DOHH2 (cell line): ENCODE data around the gene SHB.

Experiments
- H3F3A ChIP-seq: fragments of 200-600 bp; sonication (generic), shearing (Covaris generic); 2 replicates; pipeline ENCODE4 v1.6.0; 2016; ENCODE audit warnings: antibody characterized with exemption, mild to moderate bottlenecking; ENCODE audit not compliant: control insufficient read depth, insufficient read depth
- H3K27ac ChIP-seq: fragments of 200-600 bp; sonication (generic); 2 replicates; pipeline ENCODE4 v1.5.1; 2014; ENCODE audit warnings: low read depth, mild to moderate bottlenecking, low read length, moderate library complexity
- H3K27me3 ChIP-seq: fragments of 200-600 bp; sonication (generic); 2 replicates; pipeline ENCODE4 v1.6.1; 2014; ENCODE audit warnings: mild to moderate bottlenecking, low read length, mixed read lengths; ENCODE audit not compliant: control insufficient read depth
- H3K36me3 ChIP-seq: fragments of 200-600 bp; sonication (generic); 2 replicates; pipeline ENCODE4 v1.6.1; 2014; ENCODE audit warnings: mild to moderate bottlenecking, low read length, moderate library complexity, mixed read lengths; ENCODE audit not compliant: control insufficient read depth
- H3K4me1 ChIP-seq: fragments of 200-600 bp; sonication (generic); 2 replicates; pipeline ENCODE4 v1.6.1; 2014; ENCODE audit warnings: mild to moderate bottlenecking, low read length, mixed read lengths; ENCODE audit not compliant: control insufficient read depth
- H3K4me2 ChIP-seq: fragments of 200-600 bp; sonication (generic); 2 replicates; pipeline ENCODE4 v1.6.0; 2014; ENCODE audit warnings: mild to moderate bottlenecking, low read length, moderate library complexity
- H3K4me3 ChIP-seq: fragments of 200-600 bp; sonication (generic); 2 replicates; pipeline ENCODE4 v1.5.1; 2014; ENCODE audit warnings: mild to moderate bottlenecking, low read length, mixed read lengths
- H3K79me2 ChIP-seq: fragments of 200-600 bp; sonication (generic); 2 replicates; pipeline ENCODE4 v1.6.1; 2014; ENCODE audit warnings: mild to moderate bottlenecking, low read length, mixed read lengths; ENCODE audit not compliant: control insufficient read depth
- H3K9me2 ChIP-seq: fragments of 200-600 bp; sonication (generic); replicated peaks from 2 replicates; pipeline ENCODE4 v1.6.1; 2014; ENCODE audit warnings: mild to moderate bottlenecking, low read length, mixed read lengths; ENCODE audit not compliant: control insufficient read depth
- H3K9me3 ChIP-seq: fragments of 200-600 bp; sonication (generic); 2 replicates; pipeline ENCODE4 v1.6.1; 2014; ENCODE audit warnings: antibody characterized with exemption, low read length, mixed read lengths; ENCODE audit not compliant: control insufficient read depth, insufficient read depth
- H4K20me1 ChIP-seq: fragments of 200-600 bp; sonication (generic); 2 replicates; pipeline ENCODE4 v1.6.0; 2014; ENCODE audit warnings: low read depth, mild to moderate bottlenecking, antibody characterized with exemption, low read length, moderate library complexity; ENCODE audit not compliant: control insufficient read depth, insufficient read depth
- EZH2phosphoT487 ChIP-seq: fragments of 200-600 bp; sonication (generic); IDR thresholded peaks from 2 replicates; pipeline ENCODE4 v1.6.1; 2017; ENCODE audit warnings: borderline replicate concordance, mild to moderate bottlenecking, antibody characterized with exemption, low read length, moderate library complexity, mixed read lengths
- TF ChIP-seq, protein P1 (sequence below): fragments of 200-600 bp; sonication (generic); IDR thresholded peaks from one replicate; pipeline ENCODE4 v1.5.1; 2014; ENCODE audit warnings: antibody characterized with exemption, mild to moderate bottlenecking, low read depth, low read length; ENCODE audit not compliant: poor library complexity, severe bottlenecking

SHB gene

DNA sequence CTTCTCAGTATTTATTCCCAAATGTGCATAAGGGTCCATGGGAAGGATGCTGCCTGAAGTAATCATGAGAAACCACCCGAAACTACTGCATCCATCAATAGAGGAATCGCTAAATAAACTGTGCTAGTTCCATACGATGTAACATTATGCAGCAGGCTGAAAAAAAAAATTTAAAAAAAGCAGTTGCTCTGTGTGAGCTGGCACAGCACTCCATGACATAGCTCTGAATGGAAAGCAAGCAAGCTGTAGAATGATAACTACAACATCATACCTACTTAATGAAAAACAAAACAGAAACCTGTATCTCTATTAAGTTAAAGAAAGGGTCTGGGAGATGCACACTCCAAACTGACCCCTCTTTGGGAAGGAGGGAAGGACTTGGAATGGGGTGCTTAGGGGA, 49.3 kb downstream of the SHB start:
- no peaks in the 10 kb centered on the region for H3F3A ChIP-seq
- H3K4me1 ChIP-seq: no peaks in the 10 kb centered on the region
- TF ChIP-seq EZH2phosphoT487: no peak
- TF ChIP-seq, protein P1, sequence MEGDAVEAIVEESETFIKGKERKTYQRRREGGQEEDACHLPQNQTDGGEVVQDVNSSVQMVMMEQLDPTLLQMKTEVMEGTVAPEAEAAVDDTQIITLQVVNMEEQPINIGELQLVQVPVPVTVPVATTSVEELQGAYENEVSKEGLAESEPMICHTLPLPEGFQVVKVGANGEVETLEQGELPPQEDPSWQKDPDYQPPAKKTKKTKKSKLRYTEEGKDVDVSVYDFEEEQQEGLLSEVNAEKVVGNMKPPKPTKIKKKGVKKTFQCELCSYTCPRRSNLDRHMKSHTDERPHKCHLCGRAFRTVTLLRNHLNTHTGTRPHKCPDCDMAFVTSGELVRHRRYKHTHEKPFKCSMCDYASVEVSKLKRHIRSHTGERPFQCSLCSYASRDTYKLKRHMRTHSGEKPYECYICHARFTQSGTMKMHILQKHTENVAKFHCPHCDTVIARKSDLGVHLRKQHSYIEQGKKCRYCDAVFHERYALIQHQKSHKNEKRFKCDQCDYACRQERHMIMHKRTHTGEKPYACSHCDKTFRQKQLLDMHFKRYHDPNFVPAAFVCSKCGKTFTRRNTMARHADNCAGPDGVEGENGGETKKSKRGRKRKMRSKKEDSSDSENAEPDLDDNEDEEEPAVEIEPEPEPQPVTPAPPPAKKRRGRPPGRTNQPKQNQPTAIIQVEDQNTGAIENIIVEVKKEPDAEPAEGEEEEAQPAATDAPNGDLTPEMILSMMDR: no peak
- no peaks in the 10 kb centered on the region for H4K20me1 ChIP-seq
- no peak overlapping the region for H3K4me2 ChIP-seq
- no peaks in the 10 kb centered on the region for H3K36me3 ChIP-seq
- H3K27ac ChIP-seq: no peak overlapping the region
- no peaks in the 10 kb centered on the region for H3K9me3 ChIP-seq
- no peak overlapping the region for H3K4me3 ChIP-seq
- no peaks in the 10 kb centered on the region for H3K9me2 ChIP-seq
- peaks cover 8% of the 10 kb centered on the region for H3K27me3 ChIP-seq
- H3K79me2 ChIP-seq: no peaks in the 10 kb centered on the region

DNA sequence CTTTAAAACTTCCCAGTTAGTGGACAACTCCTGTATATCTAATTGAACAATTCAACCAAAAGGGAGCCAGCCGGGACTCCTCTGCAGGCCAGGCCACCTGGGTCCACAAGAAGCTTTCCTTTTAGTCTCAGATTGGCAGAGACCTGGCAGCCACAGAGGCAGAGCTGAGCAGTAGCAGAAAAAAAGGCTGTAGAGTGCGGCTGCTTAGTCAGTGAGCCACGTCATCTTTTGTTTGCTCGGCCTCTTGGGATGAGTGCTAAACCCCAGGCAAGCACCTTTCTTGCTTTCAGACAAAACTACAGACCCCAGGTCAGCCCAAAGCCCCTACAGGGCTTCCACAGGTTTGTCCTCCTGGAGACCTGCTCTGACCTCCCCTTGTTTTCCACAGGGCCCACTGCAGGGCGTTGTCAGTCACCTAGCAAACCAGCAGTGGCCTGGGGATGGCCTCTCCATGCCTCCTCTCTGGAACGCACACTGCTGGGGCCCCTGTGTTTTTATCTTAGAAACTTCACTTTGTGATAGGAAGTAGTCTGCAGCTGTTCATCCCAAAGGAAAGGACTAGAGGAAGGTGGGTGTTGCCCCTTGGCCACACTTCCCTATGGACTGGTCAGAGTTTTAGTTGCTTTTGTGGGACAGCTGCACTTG, 49.9 kb downstream of the SHB start:
- no peak overlapping the region for H3K27ac ChIP-seq
- H3K4me3 ChIP-seq: no peak overlapping the region
- no peaks in the 10 kb centered on the region for H3K9me2 ChIP-seq
- no peaks in the 10 kb centered on the region for H3K36me3 ChIP-seq
- H3F3A ChIP-seq: no peaks in the 10 kb centered on the region
- H4K20me1 ChIP-seq: no peaks in the 10 kb centered on the region
- peaks cover 8% of the 10 kb centered on the region for H3K27me3 ChIP-seq
- no peaks in the 10 kb centered on the region for H3K79me2 ChIP-seq
- H3K4me1 ChIP-seq: no peaks in the 10 kb centered on the region
- TF ChIP-seq EZH2phosphoT487: no peak
- TF ChIP-seq, protein P1: no peak
- H3K9me3 ChIP-seq: no peaks in the 10 kb centered on the region
- no peak overlapping the region for H3K4me2 ChIP-seq

DNA sequence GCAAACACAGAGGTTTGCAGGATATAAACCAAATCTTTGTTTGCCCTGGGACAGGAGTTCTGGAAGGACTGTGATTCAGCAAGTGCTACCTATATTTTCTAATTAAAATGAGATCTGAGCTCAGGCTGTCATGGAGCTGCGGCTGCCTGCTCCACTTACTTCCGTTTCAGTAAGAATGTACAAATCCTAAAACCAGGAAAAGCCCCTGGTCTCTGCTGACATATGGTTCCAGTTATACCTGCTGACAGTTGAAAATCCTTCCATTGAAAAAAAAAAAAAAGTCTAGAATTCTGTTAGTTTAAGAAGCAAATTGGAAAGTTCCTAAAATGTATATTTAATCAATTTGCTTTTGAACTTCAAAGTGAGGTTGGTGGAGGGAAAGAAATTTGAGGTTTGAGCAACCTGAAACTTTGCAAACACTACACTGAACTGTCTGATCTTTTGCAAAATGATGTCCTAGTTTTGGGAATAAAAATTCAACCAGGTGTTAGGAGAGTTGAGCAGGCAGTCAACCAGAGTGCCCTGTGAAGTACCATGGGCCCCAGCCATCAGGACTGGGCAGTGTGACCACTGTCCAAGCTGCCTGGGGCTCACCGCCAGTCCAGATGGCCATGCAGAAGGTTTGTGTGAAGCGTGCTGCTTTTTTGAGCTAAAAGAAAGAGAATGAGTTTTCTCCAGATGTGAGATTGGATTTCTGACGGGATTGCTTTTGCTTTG, 50.6 kb downstream of the SHB start:
- Histone ChIP-seq H3K36me3 (no peaks in the 10 kb centered on the region), H3K4me2 (no peak overlapping the region), H3F3A (no peaks in the 10 kb centered on the region), H3K27ac (no peak overlapping the region), H3K79me2 (no peaks in the 10 kb centered on the region), H3K4me3 (no peak overlapping the region), H3K9me2 (no peaks in the 10 kb centered on the region), H3K27me3 (peaks cover 8% of the 10 kb centered on the region), H4K20me1 (no peaks in the 10 kb centered on the region), H3K9me3 (no peaks in the 10 kb centered on the region), H3K4me1 (no peaks in the 10 kb centered on the region)
- no peak for TF ChIP-seq EZH2phosphoT487

GRCh38 chr9:38017885-38018186, 51.2 kb downstream of the SHB start:
- H3K36me3 ChIP-seq: no peaks in the 10 kb centered on the region
- no peaks in the 10 kb centered on the region for H3F3A ChIP-seq
- H3K27me3 ChIP-seq: peaks cover 8% of the 10 kb centered on the region
- TF ChIP-seq, protein P1: no peak
- no peak for TF ChIP-seq EZH2phosphoT487
- no peaks in the 10 kb centered on the region for H3K9me3 ChIP-seq
- no peaks in the 10 kb centered on the region for H3K9me2 ChIP-seq
- no peak overlapping the region for H3K4me3 ChIP-seq
- no peaks in the 10 kb centered on the region for H3K79me2 ChIP-seq
- H3K4me1 ChIP-seq: no peaks in the 10 kb centered on the region
- no peaks in the 10 kb centered on the region for H4K20me1 ChIP-seq
- H3K4me2 ChIP-seq: no peak overlapping the region
- no peak overlapping the region for H3K27ac ChIP-seq
